SK-N-SH (cell line): ENCODE data around the gene PIGL. TPM values are rescaled to one million over a fixed set of nuclear protein-coding genes. Genes with fewer than 3 reads are reported as not detected.

Source experiments
- CTCF ChIA-PET: fragments of 300-600, 350-600 bp; formaldehyde crosslinking; extraction: SDS; loops from one replicate; lab custom pipeline; 2021; lab: Yijun Ruan, JAX
- POLR2A ChIA-PET: fragments of 350-600 bp; sonication (Branson Sonifier 250); formaldehyde crosslinking; extraction: SDS; loops from one replicate; lab custom pipeline; 2020; ENCODE audit warnings: antibody characterized with exemption, inconsistent platforms; lab: Yijun Ruan, JAX
- DNase-seq: peaks from one replicate; pipeline ENCODE4 v3.0.0; 2012
- H2AFZ ChIP-seq: fragments of 200-600 bp; sonication (generic); 2 replicates; pipeline ENCODE4 v1.8.1; 2016; ENCODE audit warnings: antibody characterized with exemption, mild to moderate bottlenecking, low read depth
- H3F3A ChIP-seq: fragments of 200-600 bp; sonication (generic); replicated peaks from 2 replicates; pipeline ENCODE3; 2016; ENCODE audit warnings: antibody characterized with exemption, mild to moderate bottlenecking; ENCODE audit not compliant: insufficient read depth
- H3K27ac ChIP-seq, 2 experiments: fragments of 200-500 bp in 1 of 2; fragments of 200-600 bp in 1 of 2; sonication (Bioruptor generic) in 1 of 2; sonication (generic), shearing (Covaris generic) in 1 of 2; 2 replicates each; pipeline versions ENCODE4 v1.5.1 to v1.6.1; 2014 to 2016; ENCODE audit warnings: low read depth in 2 of 2, inconsistent platforms in 1 of 2, low read length in 1 of 2, mild to moderate bottlenecking in 1 of 2, mixed read lengths in 1 of 2
- H3K27me3 ChIP-seq: fragments of 200-600 bp; sonication (generic), shearing (Covaris generic); 2 replicates; pipeline ENCODE4 v1.6.1; 2016; ENCODE audit warnings: mixed run types; ENCODE audit not compliant: insufficient read depth
- H3K36me3 ChIP-seq, 2 experiments: fragments of 200-500 bp in 1 of 2; fragments of 200-600 bp in 1 of 2; sonication (Bioruptor generic) in 1 of 2; sonication (generic) in 1 of 2; replicated peaks in 1 of 2; 2 replicates each; pipeline versions ENCODE3 to v1.5.1; 2014 to 2016; ENCODE audit warnings: low read length in 1 of 2, mild to moderate bottlenecking in 1 of 2; ENCODE audit not compliant: insufficient read depth in 2 of 2, control insufficient read depth in 1 of 2
- H3K4me1 ChIP-seq, 2 experiments: fragments of 200-500 bp in 1 of 2; fragments of 200-600 bp in 1 of 2; sonication (Bioruptor generic) in 1 of 2; sonication (generic), shearing (Covaris generic) in 1 of 2; 2 replicates each; pipeline versions ENCODE4 v1.5.1 to v1.6.1; 2014 to 2016; ENCODE audit warnings: low read depth in 1 of 2, low read length in 1 of 2, mixed run types in 1 of 2; ENCODE audit not compliant: insufficient read depth in 2 of 2, control insufficient read depth in 1 of 2
- H3K4me2 ChIP-seq: fragments of 200-600 bp; sonication (generic), shearing (Covaris generic); 2 replicates; pipeline ENCODE4 v1.6.1; 2017; ENCODE audit warnings: mixed run types
- H3K4me3 ChIP-seq, 2 experiments: fragments of 200-500 bp in 1 of 2; fragments of 200-600 bp in 1 of 2; sonication (Bioruptor generic) in 1 of 2; sonication (generic), shearing (Covaris generic) in 1 of 2; 2 replicates each; pipeline versions ENCODE4 v1.5.1 to v1.8.1; 2014 to 2016; ENCODE audit warnings: low read depth in 2 of 2, inconsistent platforms in 1 of 2, low read length in 1 of 2, mild to moderate bottlenecking in 1 of 2, mixed read lengths in 1 of 2, moderate library complexity in 1 of 2
- H3K79me2 ChIP-seq: fragments of 200-600 bp; sonication (generic); 2 replicates; pipeline ENCODE4 v1.8.1; 2017; ENCODE audit warnings: mild to moderate bottlenecking; ENCODE audit not compliant: insufficient read depth
- H3K9ac ChIP-seq: fragments of 200-600 bp; sonication (generic); 2 replicates; pipeline ENCODE4 v1.6.1; 2017; ENCODE audit warnings: mixed run types
- H3K9me2 ChIP-seq: fragments of 200-600 bp; sonication (generic); 2 replicates; pipeline ENCODE4 v1.6.1; 2017; ENCODE audit warnings: mixed run types
- H3K9me3 ChIP-seq: fragments of 200-600 bp; sonication (generic); 2 replicates; pipeline ENCODE4 v1.6.1; 2017; ENCODE audit warnings: mixed run types, mild to moderate bottlenecking, moderate library complexity
- H4K20me1 ChIP-seq: fragments of 200-600 bp; sonication (generic); 2 replicates; pipeline ENCODE4 v1.6.1; 2017; ENCODE audit warnings: mild to moderate bottlenecking, mixed run types; ENCODE audit not compliant: insufficient read depth
- CTCF ChIP-seq: fragments of 200-600 bp; sonication (generic); IDR thresholded peaks from 2 replicates; pipeline ENCODE4 v1.6.1; 2017; ENCODE audit warnings: antibody characterized with exemption, mild to moderate bottlenecking, moderate library complexity
- ELF1 ChIP-seq: IDR thresholded peaks from 2 replicates; pipeline ENCODE4 v1.4.0; 2012
- EZH2phosphoT487 ChIP-seq: fragments of 200-600 bp; sonication (generic); IDR thresholded peaks from 2 replicates; pipeline ENCODE4 v1.6.1; 2017; ENCODE audit warnings: low read depth, mixed run types, mild to moderate bottlenecking, antibody characterized with exemption, moderate library complexity, borderline replicate concordance
- FOXJ3 ChIP-seq: sonication (generic); formaldehyde crosslinking; IDR thresholded peaks from 2 replicates; pipeline ENCODE4 v1.5.1; 2020; ENCODE audit warnings: mild to moderate bottlenecking, missing genetic modification reagents
- GABPA ChIP-seq: IDR thresholded peaks from 2 replicates; pipeline ENCODE4 v1.4.0; 2012; ENCODE audit warnings: low read depth, mild to moderate bottlenecking
- JUND ChIP-seq: IDR thresholded peaks from 2 replicates; pipeline ENCODE4 v1.4.0; 2012
- MEF2A ChIP-seq: IDR thresholded peaks from 2 replicates; pipeline ENCODE4 v1.4.0; 2012; ENCODE audit warnings: low read depth, borderline replicate concordance
- MXI1 ChIP-seq: IDR thresholded peaks from 2 replicates; pipeline ENCODE4 v1.6.1; 2012; ENCODE audit warnings: mild to moderate bottlenecking, low read depth, low read length, improper control_type of control experiment
- NFIC ChIP-seq: IDR thresholded peaks from 2 replicates; pipeline ENCODE4 v1.4.0; 2012; ENCODE audit warnings: borderline replicate concordance
- RAD21 ChIP-seq: IDR thresholded peaks from 2 replicates; pipeline ENCODE4 v1.6.1; 2012; ENCODE audit warnings: mild to moderate bottlenecking, low read length
- REST ChIP-seq: IDR thresholded peaks from 2 replicates; pipeline ENCODE4 v1.6.1; 2012; ENCODE audit warnings: mild to moderate bottlenecking, low read depth, low read length, moderate library complexity
- RFX5 ChIP-seq: IDR thresholded peaks from 2 replicates; pipeline ENCODE4 v1.6.1; 2012; ENCODE audit warnings: mild to moderate bottlenecking, improper control_type of control experiment, low read length
- SMC3 ChIP-seq: IDR thresholded peaks from 2 replicates; pipeline ENCODE4 v1.6.1; 2012; ENCODE audit warnings: low read depth, low read length, improper control_type of control experiment
- TCF12 ChIP-seq: IDR thresholded peaks from 2 replicates; pipeline ENCODE4 v1.4.0; 2012
- TEAD4 ChIP-seq: IDR thresholded peaks from 2 replicates; pipeline ENCODE4 v1.4.0; 2012; ENCODE audit warnings: mild to moderate bottlenecking, borderline replicate concordance; ENCODE audit not compliant: insufficient read depth
- YY1 ChIP-seq: IDR thresholded peaks from 2 replicates; pipeline ENCODE4 v1.4.0; 2012; ENCODE audit warnings: low read depth, mild to moderate bottlenecking
- WGBS: methylation state at CpG from one replicate; pipeline ENCODE4 v1.1.6; 2017; ENCODE audit warnings: low lambda C conversion rate; 5-methylcytosine and 5-hydroxymethylcytosine counted together
- polyA plus RNA-seq, 3 experiments: library from polyadenylated mRNA; depleted of rRNA; stranded (reverse); fragments of >200 nt; gene quantifications; 2 replicates each; pipeline ENCODE4 v1.2.3, GENCODE V29; 2012
- TF ChIP-seq, protein P1 (sequence below): fragments of 150-350 bp; IDR thresholded peaks from 2 replicates; pipeline ENCODE4 v1.6.1; 2016; ENCODE audit warnings: mild to moderate bottlenecking, low read depth, low read length
- TF ChIP-seq, protein P2 (sequence below): IDR thresholded peaks from 2 replicates; pipeline ENCODE4 v1.4.0; 2012; ENCODE audit warnings: low read depth, borderline replicate concordance
- TF ChIP-seq, protein P3 (sequence below): IDR thresholded peaks from 2 replicates; pipeline ENCODE4; 2012

The PIGL gene
- polyA plus RNA-seq, 1 of the 3 experiments (the other 2 are of a cell fraction): 34.0 TPM

DNA sequence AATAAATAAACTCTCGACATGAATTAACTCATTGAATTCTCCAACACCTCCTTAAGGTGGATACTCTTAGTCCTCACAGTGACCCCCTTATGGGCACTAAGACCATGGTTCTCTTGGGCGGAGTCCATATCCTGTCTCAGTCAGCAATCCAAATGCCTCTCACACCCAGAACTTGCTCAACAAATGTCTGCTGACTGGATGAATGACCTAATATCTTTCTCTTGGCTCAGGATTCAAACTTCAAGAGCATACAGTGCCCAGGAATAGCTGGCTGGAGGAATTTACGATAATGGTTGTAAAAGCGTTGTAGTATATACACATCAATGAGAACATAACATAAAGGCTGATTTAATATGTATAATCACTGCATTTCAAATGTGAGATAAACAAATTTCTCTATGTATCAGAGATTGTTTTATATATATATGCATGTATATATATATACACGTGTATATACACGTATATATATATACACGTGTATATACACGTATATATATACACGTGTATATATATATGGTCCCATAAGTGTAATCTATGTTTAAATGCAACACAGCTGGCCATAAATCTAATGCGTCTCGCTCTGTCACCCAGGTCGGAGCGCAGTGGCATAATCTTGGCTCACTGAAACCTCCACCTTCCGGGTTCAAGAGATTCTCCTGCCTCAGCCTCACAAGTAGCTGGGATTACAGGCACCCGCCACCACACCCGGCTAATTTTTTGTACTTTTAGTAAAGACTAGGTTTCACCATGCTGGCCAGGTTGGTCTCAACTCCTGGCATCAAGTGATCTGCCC lies 157.3 kb downstream of the PIGL start:
- no peak overlapping the region for H3K4me3 ChIP-seq
- H3K36me3 ChIP-seq: no peaks in the 10 kb centered on the region
- H3K79me2 ChIP-seq: no peaks in the 10 kb centered on the region
- no peak overlapping the region for H3K27ac ChIP-seq
- H3K9me2 ChIP-seq: no peaks in the 10 kb centered on the region
- H3K9ac ChIP-seq: no peak overlapping the region
- H3K4me2 ChIP-seq: no peak overlapping the region
- no peak overlapping the region for H2AFZ ChIP-seq
- ChIA-PET POLR2A (no interaction called here), CTCF (interaction anchor here (0.7 to 6.2 kb wide), 4 partner anchors 10 to 22 kb away, joined by 3 to 56 read pairs (median 3); partner anchors contain the start of gene CENPV)
- H3K9me3 ChIP-seq: no peaks in the 10 kb centered on the region
- no peak for DNase-seq
- no peaks in the 10 kb centered on the region for H3K27me3 ChIP-seq
- peaks cover 14% of the 10 kb centered on the region for H3F3A ChIP-seq
- H3K4me1 ChIP-seq: peaks cover 0 to 4% of the 10 kb centered on the region in 2 experiments; a peak in 1 of 4 replicates
- TF ChIP-seq ELF1: no peak
- TF ChIP-seq NFIC: no peak
- no peak for TF ChIP-seq GABPA
- TF ChIP-seq, protein P1, sequence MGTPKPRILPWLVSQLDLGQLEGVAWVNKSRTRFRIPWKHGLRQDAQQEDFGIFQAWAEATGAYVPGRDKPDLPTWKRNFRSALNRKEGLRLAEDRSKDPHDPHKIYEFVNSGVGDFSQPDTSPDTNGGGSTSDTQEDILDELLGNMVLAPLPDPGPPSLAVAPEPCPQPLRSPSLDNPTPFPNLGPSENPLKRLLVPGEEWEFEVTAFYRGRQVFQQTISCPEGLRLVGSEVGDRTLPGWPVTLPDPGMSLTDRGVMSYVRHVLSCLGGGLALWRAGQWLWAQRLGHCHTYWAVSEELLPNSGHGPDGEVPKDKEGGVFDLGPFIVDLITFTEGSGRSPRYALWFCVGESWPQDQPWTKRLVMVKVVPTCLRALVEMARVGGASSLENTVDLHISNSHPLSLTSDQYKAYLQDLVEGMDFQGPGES: no peak
- no peak for TF ChIP-seq JUND
- TF ChIP-seq RAD21: no peak
- no peak for TF ChIP-seq REST
- no peak for TF ChIP-seq TCF12
- TF ChIP-seq, protein P2, sequence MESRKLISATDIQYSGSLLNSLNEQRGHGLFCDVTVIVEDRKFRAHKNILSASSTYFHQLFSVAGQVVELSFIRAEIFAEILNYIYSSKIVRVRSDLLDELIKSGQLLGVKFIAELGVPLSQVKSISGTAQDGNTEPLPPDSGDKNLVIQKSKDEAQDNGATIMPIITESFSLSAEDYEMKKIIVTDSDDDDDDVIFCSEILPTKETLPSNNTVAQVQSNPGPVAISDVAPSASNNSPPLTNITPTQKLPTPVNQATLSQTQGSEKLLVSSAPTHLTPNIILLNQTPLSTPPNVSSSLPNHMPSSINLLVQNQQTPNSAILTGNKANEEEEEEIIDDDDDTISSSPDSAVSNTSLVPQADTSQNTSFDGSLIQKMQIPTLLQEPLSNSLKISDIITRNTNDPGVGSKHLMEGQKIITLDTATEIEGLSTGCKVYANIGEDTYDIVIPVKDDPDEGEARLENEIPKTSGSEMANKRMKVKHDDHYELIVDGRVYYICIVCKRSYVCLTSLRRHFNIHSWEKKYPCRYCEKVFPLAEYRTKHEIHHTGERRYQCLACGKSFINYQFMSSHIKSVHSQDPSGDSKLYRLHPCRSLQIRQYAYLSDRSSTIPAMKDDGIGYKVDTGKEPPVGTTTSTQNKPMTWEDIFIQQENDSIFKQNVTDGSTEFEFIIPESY: no peak
- no peak for TF ChIP-seq TEAD4
- TF ChIP-seq RFX5: no peak
- no peak for TF ChIP-seq CTCF
- no peak for TF ChIP-seq MXI1
- no peak for TF ChIP-seq FOXJ3
- TF ChIP-seq, protein P3, sequence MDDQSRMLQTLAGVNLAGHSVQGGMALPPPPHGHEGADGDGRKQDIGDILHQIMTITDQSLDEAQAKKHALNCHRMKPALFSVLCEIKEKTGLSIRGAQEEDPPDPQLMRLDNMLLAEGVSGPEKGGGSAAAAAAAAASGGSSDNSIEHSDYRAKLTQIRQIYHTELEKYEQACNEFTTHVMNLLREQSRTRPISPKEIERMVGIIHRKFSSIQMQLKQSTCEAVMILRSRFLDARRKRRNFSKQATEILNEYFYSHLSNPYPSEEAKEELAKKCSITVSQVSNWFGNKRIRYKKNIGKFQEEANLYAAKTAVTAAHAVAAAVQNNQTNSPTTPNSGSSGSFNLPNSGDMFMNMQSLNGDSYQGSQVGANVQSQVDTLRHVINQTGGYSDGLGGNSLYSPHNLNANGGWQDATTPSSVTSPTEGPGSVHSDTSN: no peak
- no peak for TF ChIP-seq EZH2phosphoT487
- no peak for TF ChIP-seq MEF2A
- TF ChIP-seq SMC3: no peak
- no peak for TF ChIP-seq YY1
- H4K20me1 ChIP-seq: no peaks in the 10 kb centered on the region
- whole genome bisulfite sequencing: 92% methylated on average over 16 of the region's 16 CpGs
